NCI-H524 treated with DMSO at 0.1 percent for 48 hours (cell line): ENCODE results near the gene LRRC8C.
"Not testable (repeated sequence)": the region's sequence is repeated elsewhere in the genome, so short reads cannot be mapped to it uniquely, and the experiment has no call there.

Experiments
- DNase-seq: peaks from one replicate; lab custom pipeline; 2025; lab: John Stamatoyannopoulos, UW

LRRC8C gene

DNA sequence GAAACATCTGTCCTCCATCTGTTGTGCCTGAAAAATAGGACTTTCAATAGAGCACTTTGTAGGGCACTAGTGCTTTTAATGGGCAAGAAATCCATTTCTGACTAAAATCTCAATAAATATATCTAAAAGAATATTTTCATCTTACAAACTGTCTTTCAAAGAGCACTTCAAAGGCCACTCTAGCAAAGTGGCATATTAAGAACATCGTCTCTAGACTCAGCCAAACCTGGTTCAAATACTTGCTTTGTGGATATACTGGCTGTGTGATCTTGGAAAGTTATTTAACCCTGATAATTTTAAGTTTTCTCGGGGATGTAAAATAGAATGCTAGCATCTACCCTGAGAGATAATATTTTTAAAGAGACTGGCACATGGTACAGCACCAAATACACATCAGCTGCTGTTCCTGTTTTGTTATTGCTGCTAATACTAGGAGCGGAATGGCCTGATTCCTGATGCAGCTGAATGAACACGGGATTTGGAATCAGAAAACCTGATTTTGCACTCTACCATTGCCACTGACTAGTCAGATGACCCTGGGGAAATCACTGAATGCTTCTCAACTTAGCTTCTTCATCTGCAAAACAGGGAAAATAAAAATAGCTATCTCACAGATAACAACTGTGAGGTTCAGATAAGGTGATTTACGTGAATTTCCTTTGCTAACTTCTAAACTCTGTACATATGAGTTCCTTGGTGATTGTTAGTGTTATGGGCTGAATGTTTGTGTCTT, 25.2 kb upstream of the LRRC8C start:
- DNase-seq, result no peak

DNA sequence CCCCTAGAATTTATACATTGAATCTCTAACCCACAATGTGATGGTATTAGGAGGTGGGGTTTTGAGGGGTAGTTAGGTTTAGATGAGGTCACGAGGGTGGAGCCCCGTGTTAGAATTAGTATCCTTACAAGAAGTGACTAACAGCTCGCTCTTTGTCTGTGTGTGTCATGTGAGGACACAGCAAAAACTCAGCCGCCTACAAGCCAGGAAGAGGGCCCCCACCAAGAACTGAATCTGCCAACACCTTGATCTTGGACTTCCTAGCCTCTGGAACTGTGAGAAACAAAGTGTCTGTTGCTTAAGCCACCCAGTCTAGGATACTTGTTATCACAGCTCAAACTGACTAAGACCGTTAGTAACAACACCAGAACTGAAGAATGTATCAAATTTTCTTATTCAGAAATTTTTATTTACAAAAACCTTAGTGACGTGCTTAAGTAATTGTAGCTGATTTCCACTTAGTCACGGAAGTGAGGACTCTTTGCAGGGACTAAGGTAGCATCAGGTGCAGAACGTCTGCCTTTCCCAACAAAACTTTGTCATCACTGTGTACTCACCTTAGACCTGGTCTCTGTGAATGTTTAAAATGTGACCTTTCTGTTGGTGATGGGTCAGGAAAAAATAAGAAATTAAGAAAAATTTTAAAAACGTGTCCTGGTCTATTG, 24.5 kb upstream of the LRRC8C start:
- DNase-seq, result no peak

DNA sequence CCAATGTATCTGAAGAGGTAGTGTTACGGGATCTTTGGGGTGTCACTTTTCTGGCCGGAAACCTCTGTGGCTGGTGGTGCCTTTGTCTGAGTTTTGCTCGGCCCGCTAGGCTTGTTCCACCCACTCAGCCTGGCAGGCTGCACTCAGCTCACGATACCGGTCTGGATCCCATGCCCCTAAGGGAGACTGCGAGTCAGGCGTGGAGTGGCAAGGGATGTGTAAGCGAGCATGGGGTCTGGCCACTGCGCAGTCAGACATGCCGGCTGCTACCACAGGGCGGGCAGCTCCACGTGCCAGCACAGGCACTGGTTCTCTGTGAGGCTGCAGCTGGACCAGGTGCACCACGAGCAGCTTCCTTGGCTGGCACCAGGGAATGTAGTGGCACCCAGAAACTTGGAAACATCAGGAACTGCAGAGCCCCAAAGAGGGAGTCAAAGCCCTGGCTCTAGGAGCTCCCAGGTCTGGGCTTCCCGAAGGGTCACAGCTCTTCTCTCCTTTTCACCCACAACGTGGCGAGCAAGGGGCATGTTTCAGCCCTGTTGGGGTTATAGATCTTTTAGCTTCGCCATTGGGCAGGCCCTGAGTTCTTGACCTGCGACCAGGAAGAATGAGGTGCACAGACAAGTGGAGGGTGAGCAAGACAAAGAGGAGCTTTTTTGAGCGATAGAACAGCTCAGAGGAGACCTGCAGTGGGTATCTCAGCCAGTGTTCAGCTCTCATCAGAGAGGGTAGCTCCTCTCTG, 23.8 kb upstream of the LRRC8C start:
- no peak for DNase-seq

DNA sequence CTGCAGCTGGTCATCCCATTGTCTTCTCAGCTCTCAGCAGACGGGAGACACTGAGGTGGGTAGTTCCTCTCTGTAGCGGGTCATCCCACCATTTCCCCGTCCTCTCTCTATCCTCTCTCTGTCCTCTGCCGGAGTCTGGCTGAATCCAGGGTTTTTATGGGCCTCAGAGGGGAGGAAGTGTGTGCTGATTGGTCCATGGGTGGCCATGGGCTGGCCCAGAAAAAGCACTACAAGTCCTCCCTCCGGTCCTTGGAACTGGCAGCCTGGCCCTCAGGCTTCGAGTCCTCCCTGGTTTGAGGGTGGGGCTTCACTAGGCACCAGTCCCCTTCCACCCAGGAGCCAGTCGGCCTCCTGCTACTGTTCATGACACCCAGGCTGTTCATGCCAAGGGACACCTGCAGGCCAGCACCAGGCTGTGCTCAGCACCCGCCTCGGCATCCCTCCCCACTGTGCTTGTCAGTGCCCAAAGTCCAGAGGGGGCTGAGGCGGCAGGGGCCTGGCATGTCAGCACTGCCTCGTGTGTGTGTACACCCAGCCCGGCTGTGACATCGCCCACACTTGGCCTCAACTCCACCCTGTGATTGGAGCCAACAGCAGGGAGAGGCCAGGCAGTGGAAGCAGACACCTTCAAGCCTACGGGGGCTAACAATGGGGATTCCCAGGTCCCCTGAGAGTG, 23.0 kb upstream of the LRRC8C start:
- no peak for DNase-seq

DNA sequence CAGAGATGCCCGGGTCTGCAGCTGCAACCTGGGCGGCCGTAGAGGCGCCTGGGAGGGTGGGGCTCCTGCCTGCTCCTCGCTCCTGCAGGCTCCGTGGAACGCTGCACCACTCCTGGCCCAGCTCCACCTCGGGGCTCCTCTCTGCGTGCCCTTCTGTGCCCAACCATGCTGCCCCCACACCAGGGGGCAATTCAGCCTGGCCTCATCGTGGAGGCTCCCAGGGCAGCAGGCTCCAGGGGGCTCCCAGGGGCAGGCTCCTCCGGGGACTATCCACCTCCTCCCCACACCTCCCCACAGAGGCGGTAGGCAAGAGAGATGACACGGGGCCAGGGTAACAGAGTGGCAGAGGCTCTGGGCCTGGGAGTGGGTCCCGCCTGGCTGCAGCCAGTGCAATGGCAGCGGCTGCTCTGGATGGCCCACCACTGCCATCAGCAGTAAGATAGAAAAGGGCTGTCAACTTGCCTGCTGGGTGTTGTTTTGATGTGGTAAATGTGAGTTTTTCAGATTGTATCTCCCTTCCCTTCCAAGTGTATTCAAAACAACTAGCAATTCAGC, 22.4 kb upstream of the LRRC8C start:
- DNase-seq, result no peak

DNA sequence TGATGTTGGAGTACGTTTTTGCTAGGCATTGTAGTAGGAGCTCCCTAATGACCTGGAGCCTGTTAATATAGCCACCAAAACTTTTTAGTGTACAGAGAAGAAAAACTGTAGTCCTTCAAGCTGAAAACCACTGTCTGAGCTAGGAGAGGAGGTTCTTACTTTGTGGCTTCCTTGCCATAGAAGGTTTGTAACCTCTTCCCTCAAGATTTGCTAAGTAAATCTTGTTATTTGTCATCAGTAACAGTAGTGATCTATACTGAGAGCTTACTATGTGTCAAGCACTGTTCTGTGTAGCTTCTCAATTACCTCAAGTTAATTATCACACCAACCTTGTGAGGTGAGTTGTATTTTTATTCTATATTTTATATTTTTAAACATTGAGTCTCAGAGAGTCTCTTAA, 21.2 kb upstream of the LRRC8C start:
- no peak for DNase-seq

DNA sequence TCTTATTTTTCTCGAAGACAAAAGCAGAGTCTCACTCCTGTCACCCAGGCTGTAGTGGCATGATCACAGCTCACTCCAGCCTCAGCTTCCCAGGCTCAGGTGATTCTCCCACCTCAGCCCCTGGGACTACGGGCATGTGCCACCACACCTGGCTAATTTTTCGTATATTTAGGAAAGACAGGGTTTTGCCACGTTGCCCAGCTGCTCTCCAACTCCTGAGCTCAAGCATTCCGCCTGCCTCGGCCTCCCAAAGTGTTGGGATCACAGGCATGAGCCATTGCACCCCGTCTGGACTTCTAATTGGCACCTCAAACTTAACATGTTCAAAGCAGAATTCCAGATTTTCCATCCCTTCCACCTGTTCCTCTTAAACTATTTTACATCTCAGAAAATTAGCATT, 19.0 kb upstream of the LRRC8C start:
- DNase-seq, result no peak

DNA sequence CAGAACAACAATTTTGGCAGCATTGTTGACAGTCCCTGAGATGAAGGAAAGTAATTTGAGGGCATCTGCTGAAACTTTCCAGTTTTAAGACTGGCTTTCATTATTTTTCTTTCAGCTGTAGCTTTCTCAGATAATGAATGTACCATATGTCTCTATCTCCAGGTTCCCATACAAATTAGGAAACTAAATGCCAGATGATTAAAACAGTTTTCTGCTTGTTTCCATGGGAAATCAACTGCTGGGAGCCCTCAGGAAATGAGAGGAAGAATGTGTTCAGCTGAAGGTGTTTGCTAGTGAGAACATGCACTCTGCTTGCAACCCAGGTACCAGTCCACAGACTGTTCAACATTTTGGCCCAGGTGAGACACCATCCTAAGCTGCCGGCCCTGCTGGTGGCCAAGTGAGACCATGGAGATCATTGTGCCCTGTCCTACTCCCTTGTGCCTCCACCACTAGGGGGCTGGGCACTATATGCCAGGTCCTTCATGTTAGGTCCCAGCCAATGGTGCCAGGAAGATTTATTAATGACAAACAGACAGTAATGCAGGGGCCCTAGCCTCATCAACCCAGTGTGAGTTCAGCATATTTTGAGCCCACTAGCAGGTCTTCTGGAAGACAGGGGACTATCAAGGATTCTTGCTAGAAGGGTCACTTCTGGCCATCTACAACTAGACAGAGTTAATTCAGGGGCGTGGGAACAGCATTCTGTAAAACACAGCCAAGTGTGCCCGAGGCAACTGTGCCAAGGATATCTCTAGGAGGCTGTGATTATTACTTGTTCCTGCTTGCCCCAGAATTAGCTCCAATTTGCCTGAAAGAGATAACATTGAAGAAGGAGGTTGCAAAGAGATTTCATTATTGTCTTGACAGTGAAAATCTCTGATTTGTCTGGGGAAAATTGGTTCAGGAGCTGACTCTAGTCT, 17.0 kb upstream of the LRRC8C start:
- no peak for DNase-seq

DNA sequence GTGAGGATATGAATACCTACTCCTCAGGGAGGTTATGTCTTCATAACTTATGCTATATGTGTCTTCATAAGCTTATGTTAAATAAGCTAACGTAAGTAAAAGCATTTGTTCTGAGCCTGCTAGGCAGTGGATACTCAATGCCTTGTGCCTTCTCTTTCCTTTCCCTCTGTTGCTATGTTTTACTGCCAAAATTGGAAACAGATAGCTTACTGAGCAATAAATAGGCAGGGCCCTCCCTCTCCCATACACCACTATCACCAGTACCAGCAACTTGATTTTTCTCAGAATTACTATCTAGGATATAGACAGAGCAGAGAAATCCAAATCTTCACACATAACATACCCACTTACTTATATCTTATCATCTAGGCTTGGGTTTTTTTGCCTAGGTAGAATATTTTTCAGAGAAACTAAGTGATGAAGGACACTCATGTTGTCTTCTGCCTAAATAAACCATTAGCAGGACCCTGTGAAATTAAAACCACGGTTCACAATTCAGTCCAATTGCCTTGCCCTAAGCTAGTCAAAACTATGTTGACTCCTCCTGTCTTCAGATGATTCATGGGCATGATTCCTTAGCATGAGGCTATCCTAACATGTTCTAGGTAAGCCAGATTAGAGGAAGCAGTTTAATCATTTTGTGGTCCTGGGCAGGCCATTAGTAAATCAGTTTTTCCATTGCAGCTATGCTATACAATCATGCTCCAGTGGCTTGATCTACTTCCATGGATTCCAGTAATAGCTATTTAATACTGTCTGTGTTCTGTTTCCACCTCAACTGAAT, 15.9 kb upstream of the LRRC8C start:
- DNase-seq, result no peak

DNA sequence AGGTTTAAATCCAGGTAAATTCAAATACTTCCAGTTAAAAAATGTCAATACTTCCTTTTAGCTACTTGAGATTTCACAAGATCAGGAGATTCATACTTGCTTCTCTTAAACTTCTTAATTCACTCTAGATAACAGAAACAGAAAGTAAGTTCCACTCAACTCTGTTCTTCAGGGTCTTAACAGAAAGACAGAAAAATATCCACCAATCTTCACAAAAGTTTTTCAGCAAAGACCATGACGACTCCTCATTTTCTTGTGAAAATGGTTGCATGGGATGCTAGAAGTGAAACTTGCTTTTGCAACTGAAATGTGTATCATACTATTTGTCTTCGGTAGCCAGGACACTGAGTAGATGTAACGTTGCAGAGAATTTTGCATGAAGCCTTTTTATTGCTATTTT, 12.3 kb upstream of the LRRC8C start:
- DNase-seq, result no peak

DNA sequence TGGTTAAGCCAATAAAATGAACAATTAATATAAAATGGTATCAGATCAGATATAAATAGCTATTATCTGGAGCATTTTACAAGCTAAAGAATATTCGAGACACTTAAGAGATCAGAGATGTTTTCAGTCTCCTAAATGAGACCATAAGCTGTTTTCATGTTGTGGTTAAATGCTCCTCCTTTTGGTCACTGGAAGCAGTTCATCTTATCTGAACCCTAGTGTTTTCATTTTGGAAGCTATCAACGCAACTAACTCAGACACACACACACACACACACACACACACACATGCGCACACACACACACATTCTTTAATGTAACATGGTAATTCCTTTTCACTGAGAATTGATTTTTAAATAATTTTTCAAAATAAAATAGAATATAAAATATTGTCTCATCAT, 10.0 kb upstream of the LRRC8C start:
- no peak for DNase-seq

DNA sequence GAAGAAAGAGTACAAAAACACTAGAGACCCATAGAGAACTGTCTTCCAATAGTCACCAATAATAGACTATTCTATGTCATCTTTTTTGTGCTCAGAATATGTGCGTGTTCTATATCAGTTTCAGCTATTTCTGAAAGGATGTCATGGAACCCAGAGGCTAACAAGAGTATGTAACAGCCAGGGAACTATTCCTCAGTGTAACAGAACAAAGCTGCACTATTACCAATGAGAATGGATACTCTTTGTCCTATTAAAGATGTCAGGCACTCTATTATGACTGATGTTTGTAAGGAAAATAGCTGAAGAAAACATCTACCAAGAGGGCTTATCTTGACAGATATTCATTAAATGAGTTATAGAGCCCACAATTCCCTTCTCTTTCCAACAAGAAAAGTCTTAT, 8.6 kb upstream of the LRRC8C start:
- no peak for DNase-seq

DNA sequence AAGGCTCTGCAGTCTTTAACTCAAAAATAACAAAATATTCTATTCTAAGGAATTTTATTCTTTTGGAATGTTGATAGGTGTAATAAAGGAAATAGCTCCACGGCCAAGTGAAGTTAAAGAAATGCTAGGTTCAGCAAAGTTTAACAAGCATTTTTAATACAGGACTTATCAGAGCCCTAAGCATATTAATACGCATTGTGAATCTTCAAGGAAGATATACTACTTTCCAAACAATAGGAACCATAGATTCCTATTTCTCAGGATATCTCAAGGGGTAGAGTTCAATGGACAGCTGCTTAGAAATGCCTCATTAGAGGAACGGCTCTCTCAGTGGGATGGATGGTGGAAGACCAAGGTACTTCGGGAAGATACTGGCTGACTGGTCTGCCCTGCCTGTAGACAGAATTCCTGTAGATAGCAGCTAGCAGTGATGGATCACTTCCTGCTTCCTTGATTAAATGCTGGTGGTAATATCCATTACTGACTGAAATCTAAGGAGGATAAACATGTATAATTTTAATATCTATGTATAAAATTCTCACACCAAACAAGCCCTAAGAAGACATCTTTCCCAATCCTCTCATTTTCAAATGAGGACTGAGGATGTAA, 8.1 kb upstream of the LRRC8C start:
- no peak for DNase-seq

DNA sequence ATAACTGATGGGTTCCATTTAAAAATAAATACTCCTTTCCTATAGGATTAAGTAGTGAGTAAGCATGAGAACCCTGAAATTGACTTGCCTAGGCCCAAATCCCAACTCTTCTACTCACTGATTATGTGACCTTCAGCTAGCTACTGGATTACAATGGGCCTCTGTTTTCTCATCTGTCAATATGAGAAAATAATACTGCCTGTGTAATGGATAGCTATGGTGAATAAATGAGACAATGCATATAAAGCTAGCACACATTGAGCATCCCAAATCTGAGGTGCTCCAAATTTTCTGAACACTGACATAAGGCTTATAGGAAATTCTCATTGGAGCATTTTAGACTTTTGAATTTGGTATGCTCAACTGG, 5.3 kb upstream of the LRRC8C start:
- no peak for DNase-seq

DNA sequence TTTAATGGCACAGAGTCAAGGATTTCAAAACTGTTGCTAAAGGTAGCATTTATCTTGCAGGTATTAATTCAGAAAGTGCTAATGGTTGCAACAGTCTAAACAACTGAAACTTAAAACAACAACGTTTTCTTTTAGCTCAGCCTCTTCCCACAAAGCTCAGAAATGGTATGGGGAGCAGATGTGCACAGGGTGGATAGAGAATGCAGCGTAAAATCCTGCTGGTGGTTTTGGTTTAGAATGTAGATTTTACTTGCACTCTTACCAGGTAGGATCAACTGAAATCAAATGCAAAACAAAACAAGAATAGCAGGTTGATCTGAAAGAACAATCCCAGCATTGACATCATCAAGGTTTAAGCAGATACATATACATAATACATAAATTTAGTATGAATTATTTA, 3.8 kb upstream of the LRRC8C start:
- no peak for DNase-seq

DNA sequence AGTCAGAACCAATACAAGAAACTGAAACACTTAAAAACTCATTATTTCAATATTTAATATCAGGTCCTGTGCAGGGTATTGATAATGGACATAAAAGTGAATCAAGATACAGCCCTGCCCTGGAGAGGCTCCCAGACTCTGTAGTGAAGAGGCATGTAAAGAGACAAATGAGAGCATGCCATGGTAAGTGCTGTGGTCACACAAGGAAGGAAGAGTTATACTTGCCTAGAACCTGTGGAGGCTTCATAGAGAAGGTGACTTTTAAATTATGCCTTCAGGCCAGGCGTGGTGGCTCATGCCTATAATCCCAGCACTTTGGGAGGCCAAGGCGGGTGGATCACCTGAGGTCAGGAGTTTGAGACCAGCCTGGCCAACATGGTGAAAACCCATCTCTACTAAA, 3.3 kb upstream of the LRRC8C start:
- not testable (repeated sequence) for DNase-seq

DNA sequence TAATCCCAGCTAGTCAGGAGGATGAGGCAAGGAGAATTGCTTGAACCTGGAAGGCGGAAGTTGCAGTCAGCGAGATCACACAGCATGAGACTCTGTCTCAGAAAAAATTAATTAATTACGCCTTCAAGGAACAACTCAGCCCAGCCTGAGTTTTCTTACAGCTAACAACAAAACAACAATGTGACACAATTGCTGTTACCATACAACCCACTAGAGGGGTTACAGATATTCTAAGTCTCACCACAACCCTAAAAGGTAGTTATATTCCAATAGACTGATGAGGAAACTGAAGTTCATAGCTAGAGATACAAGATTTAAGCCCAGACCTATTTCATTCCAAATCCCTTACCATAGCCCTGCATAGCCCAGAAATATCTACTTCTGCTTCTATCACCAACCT, 2.9 kb upstream of the LRRC8C start:
- no peak for DNase-seq

DNA sequence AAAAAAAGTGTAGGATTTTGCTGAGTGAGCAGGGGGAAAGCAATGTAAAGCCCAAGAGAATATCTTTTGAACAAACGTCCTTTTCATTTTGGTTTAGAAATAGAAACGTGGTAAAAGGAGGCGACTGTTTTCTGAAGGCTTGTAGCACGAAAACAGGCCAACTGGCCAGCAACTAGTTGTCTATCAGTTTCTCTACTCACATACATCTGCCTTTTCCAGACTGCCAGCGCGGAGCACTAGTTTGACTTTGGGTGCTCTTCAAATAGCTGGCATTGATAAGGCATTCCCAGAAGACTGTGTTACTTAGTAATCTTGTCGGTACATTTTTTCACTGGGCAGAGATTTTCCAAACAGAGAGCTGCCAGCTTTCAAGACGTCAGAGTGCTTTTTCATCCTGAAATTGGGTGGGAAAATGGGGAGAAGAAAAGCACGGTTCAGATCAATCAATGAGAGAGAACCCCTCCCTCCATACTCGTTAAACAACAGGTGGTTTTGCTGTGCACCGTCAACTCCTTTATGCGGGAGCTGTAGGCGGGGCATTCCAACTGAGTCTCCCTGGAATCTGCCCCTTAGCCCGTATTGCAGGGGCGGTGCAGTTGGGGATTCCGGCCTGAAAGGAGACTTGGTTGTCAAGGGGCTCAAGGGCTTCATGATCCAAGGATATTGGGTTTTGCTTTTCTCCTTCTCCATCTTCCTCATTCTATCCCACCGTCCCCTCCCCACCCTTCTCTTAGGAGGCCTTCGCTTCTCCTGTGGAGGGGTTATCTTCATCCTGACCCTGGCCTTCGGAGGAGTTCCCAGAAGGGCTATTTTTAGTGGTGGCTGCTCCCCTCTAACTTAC, 884 bp upstream of the LRRC8C start:
- no peak for DNase-seq

DNA sequence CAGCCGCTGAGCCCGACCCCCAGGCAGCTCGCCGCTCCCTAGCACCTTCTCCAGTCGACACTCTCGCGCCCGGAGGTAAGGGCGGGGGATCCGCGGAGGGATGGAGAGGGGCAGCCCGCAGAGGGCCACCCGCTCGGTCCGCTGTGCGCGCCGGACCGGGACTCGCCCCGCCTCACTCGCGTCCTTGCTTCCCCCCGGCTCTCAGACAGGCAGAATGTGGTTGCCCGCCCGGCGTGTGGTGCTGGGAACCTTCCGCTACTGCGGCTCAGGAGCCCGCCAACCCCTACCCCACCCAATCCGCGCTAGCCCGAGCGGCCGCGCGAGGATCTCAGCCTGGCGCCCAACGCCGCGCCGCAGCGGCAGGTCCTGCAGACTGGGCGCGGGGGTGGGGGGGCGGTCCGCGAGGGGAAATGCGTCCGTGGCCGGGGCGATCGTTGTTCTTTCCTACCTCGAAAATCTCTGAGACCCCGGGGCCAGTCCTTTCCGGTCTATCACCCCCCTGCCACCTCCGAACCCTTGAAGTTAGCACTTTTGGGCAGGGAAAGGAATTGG, 404 bp downstream of the LRRC8C start:
- DNase-seq, result no peak
